Activated T-helper 1 cell treated with anti-CD3 and anti-CD28 coated beads, Interleukin-2, amount 50 U/mL, for 16 hours (primary cell): ENCODE results near the gene MAPKAPK3.

Source experiments
- DNase-seq, 2 donors: peaks; one replicate each; pipeline ENCODE4 v3.0.0-alpha.2; 2020; ENCODE audit warnings: low read depth in 1 of 2, low spot score in 1 of 2

The MAPKAPK3 gene

DNA sequence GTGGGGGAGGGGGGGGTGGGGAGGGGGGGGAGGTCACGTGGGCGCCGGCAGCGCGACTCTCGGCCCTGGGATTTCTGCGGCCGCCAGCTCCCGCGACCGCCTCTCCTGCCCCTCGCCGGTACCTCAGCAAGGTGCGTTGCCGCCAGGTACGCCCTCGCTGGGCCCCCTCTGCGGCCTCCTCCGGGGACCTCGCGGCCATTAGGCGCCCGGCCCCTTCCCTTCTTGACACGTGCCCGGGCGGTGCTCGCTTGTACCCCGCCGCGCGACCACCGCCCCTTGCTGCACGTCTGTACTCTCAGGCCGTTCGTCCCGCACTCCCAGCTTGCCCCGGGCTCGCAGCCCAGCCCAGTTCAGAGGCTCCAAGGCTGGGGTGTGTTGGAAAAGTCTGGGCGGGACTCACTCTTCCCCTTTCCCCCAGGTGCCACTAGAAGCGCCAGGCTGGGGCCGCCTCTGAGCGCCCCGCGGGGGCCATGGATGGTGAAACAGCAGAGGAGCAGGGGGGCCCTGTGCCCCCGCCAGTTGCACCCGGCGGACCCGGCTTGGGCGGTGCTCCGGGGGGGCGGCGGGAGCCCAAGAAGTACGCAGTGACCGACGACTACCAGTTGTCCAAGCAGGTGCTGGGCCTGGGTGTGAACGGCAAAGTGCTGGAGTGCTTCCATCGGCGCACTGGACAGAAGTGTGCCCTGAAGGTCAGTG is at the start of gene MAPKAPK3:
Gene MAPKAPK3 (plus strand): TSS at position 56 of the 696 bp plus-strand sequence. CDS start 415 bp downstream, at position 471.
- no peak for DNase-seq

- peak; percentile 86 to 89 for DNase-seq
Measured at GRCh38 chr3:50567386-50568167, 49.4 kb upstream of the MAPKAPK3 start, which contains the start of gene C3orf18. Gene C3orf18 (minus strand): TSS chr3:50567747. CDS start chr3:50565699, 2,048 bp downstream.

- peak; percentile 82 to 85 for DNase-seq
Measured at GRCh38 chr3:50568947-50569749, 47.8 kb upstream of the MAPKAPK3 start, which contains the start of gene HEMK1. Gene HEMK1 (plus strand): TSS chr3:50569522. CDS start chr3:50571105, 1,583 bp downstream.

- no peak for DNase-seq
Measured at GRCh38 chr3:50570508-50571279, 46.3 kb upstream of the MAPKAPK3 start.

GRCh38 chr3:50571486-50571885 is 45.5 kb upstream of the MAPKAPK3 start:
- no peak for DNase-seq

DNA sequence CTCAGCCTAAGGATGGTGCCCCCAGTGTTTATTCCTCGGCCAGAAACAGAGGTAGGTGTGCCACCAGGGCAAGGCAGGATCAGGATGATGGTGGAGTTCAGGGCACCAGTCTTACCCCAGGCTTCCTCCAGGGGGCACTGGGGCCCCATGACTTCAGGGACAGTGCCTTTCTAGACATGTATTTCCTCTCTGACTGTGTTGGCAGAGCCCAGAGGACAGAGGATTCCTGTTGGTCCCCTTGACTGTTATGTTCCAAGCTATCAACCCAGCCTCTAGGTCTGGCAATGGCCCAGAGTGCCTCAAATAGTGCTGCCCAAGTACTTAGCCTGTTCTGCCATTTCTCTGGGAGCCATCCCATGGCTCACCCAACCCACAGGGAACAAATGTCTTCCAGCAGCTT is 44.8 kb upstream of the MAPKAPK3 start:
- DNase-seq, result peak; percentile 63 to 72

- peak in 1 of 2 donors; percentile 30 for DNase-seq
Measured at GRCh38 chr3:50572801-50573371, 44.1 kb upstream of the MAPKAPK3 start.

DNA sequence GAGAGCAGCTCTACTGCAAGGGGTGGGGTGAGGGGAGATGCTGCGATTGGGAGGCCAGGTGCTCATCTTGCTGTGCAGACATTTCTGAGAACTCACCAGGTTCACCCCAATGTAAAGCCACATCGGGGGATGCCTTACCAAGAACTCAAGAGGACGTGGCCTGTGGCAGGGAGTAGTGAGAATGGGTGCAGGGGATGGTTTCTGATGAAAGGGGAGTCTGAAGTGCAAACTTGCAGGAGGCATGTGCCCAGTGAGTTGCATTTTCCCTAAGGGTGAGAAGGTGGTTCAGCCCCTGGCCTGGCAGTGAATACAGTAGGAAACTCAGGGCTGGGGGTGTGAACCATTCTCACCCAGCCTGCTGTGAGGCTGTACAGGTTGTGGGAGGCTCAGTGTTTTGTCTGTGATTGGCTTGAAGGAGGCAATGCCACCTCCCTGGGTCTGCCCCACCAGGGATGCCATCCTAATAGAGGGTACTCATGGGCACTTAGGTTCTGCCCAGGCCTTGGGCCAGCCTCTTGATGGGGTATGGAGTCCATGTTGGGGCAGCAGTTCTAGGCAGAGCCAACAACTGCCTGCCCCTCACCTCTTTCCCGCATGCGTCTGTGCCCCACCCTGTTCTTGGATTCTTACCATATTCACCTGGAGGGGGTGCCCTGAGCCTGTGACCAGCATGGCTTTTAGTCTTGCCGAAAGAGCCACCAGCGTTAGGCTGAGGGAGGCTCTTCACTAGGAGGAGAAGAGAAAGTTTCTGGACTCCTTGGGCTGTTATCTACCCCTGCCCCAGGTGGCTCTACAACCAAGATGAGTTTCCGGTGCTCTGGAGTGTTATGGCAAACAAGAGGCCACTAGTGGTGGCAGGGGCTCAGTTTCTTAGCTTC is 43.1 kb upstream of the MAPKAPK3 start:
- peak in 1 of 2 donors; percentile 55 for DNase-seq

GRCh38 chr3:50574444-50574831 is 42.5 kb upstream of the MAPKAPK3 start:
- no peak for DNase-seq

GRCh38 chr3:50575372-50575771 is 41.6 kb upstream of the MAPKAPK3 start:
- no peak for DNase-seq

GRCh38 chr3:50577348-50577747 is 39.6 kb upstream of the MAPKAPK3 start:
- DNase-seq, result no peak

DNA sequence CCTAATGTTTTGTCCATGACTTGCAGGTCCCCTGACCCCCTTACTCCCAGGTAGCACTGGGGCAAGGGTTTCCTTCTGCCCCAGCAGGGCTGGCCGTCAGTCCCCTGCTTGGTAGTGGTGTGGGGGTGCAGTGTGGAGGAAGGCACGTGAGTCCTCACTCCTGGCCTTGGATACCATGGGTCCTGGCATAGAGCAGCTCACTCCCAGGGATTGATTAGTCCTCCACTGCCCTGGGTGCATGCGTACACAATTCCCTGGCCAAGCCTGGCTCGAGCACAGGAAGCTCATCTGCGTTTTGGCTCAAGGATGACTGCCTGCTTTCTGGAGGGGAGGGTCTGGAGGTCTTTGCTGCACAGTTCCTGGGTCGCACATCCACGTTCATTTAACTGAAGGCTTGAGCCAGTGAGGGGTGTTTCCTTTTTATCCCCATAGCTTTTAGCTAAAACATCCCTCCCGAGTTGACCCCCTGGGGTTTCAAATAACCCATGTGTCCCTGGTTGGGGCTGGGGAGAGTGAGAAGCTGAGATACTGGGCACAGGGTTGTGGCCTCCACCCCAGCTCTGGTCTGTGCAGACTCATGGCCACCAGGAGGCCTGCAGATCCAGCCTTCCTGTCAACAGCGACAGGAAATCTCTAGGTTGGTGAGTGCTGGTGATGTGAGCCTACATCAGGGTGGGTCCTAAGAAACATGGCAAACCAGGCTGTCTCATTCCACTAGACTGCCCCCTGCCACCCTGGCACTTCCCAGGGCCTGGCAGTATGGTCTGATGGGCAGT is 36.1 kb upstream of the MAPKAPK3 start:
- no peak for DNase-seq

DNA sequence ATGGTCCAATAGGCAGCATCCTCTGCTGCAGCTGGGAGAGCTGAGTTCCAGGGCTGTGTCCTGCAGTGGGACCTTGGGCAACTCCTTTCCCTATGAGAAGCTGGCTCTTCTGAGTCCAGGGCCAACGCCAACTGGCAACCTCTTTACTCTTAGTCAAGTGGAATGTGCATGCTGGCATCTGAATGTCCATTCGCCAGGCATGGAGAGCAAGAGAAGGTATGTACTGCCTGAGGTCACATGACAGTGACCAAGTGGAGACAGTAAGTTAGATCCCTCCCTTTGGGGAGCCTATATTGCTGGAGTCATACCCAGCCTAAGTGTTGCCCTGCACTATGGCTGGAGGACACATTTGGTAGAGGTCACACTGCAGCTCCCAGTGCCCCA is 35.5 kb upstream of the MAPKAPK3 start:
- DNase-seq, result no peak

- no peak for DNase-seq
Measured at GRCh38 chr3:50582083-50582482, 34.9 kb upstream of the MAPKAPK3 start.

GRCh38 chr3:50583897-50584296 is 33.1 kb upstream of the MAPKAPK3 start:
- DNase-seq, result no peak

DNA sequence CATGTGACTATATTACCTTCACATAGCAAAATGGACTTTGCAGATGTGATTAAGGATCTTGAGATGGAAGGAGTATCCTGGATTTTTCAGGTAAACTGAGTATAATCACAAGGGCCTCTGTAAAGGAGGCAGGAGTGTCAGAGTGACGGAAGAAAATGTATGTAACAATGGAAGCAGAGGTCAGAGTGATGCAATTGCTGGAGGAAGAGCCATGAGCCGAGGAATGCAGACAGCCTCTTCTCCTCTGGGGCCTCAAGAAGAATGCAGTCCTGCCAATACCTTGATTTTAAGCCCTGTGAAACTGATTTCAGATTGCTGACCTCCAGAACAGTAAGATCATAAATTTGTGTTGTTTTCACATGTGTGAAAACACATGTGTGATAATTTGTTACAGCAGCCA is 32.6 kb upstream of the MAPKAPK3 start:
- DNase-seq, result no peak

- DNase-seq, result no peak
Measured at GRCh38 chr3:50585919-50586762, 30.8 kb upstream of the MAPKAPK3 start.

- no peak for DNase-seq
Measured at GRCh38 chr3:50586763-50587070, 30.2 kb upstream of the MAPKAPK3 start.
